IPS-NIHi7 (cell line): ENCODE measurements around the gene OR51B2.
A peak's percentile ranks its signal among the peaks of the same experiment; 100 is the strongest.

Source experiments
- DNase-seq: peaks from one replicate; pipeline ENCODE4 v3.0.0; 2012; ENCODE audit warnings: mixed read lengths; ENCODE audit errors: extremely low spot score

The OR51B2 gene

DNA sequence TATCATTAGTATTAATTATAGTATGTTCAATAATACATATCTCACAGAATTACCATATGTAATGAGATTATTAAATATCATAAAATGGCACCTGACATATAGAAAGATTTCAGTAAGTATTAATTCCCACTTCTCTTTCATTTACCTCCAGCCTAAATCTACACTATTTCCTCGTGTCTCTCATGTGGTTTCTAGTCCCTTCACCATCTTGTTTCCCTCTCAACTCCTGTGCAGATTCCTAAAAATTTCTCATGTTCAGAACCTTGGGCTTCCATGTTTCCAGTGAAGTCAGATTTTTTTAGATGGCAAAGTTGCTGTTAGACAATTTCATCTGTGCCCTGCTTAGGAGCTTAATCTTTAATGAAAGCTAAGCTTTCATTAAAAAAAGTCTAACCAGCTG, 40.2 kb downstream of the OR51B2 start:
- DNase-seq, result no peak

DNA sequence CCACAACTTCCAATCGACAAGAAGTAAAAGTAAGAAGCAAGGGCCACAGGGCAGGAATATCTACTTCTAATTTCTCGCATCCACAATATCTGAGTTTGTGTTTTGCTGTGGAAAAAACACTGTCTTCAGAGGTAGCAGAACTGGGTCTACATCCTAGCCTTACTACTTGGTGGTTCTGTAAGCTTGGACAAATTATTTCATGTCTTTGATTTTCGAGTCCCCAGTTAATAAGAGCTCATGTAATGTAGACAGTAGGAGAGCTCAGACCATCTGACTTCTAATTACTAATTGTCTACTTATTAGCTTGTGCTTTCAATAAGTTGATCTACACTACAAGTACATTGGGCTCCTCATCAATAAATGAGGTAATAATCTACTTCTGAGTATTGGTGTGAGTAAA, 41.0 kb downstream of the OR51B2 start:
- DNase-seq, result no peak

DNA sequence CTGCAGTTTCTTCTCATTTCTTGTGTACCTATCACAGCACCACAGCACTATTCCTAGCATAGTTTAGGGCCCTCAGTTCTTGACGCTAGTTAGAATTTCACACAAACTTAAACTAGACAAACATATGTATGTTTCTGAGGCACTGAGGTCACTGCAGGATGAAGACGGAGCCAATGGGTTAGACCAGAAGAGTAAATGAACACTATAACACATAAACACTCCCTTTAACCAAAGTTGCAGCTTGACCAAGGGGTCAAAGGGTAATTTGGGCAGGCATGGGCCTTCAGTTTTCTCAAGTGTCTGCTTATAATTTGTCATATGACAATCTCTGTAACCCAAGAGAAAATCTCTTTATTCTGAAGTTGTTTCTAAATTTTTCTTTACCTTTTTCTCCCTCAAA, 41.5 kb downstream of the OR51B2 start:
- DNase-seq, result no peak

DNA sequence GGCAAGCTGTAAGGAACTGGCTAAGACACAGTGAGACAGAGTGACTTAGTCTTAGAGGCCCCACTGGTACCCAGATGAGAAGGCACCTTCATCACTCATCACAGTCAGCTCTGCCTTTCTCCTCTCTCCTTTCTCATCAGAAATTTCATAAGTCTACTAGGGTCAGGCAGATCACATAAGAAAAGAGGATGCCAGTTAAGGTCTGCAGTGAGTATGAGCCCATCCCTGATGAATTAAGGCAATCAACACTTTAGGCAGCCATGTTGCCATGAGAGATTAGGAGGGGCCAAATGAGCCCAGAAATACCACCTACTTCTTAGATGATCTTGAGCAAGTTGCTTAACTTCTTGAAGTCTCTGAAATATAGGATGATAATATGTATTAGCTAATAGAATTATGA, 42.5 kb downstream of the OR51B2 start:
- DNase-seq, result no peak

DNA sequence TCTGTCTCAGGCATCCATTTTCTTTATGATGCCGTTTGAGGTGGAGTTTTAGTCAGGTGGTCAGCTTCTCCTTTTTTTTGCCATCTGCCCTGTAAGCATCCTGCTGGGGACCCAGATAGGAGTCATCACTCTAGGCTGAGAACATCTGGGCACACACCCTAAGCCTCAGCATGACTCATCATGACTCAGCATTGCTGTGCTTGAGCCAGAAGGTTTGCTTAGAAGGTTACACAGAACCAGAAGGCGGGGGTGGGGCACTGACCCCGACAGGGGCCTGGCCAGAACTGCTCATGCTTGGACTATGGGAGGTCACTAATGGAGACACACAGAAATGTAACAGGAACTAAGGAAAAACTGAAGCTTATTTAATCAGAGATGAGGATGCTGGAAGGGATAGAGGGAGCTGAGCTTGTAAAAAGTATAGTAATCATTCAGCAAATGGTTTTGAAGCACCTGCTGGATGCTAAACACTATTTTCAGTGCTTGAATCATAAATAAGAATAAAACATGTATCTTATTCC, 43.5 kb downstream of the OR51B2 start:
- DNase-seq, result peak; percentile 70

DNA sequence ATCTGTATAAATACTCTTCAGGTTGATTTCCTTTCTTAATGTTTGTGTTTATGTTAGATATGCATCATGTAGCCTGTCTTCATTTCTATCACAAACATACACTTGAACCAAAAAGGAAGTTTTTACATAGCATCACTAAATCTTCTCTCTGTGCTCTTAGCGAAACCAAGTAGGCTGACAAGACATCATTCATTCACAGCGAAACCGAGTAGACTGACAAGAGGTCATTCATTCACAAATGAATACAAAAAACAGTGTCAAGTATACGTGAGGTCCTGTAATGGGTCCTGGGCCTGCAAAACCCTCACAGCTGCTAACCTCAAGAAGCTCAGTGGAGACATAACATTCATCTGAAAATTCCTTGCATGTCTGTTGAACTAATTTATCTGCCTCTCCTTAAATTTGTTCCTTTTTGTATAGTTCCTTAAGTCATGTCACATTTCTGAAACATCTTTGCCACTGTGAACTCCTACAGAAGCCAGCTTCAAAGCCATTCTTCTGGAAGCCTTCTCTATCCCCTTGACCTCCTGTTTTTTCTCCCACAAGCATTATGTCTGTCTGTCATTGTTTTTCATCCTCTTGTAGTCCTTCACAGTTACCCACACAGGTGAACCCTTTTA, 44.5 kb downstream of the OR51B2 start:
- no peak for DNase-seq

DNA sequence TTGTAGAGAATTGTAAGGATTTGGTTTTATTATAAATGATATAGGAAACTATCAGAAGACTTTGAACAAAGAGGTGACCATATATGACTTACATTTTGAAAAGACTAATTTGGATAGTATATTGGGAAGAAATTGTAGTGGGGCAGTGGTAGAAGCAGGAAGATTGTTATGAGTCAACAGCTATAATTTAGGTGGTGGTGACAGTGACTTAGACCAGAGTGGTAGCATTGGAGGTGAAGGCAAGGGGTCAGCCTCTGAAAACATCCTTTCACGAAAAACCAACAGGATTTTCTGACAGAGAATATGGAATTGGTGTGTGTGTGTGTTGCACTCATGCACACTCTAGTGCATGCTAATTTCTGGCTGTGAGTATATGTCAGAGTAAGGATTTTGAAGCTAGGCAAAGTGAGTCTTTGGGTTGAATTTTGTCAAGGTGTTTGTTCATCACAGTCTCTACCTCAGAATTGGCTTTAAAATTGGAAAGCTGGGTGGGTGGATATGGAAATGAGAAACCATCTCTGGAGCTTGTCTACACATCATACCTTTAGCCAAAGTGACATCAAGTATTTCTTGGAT, 46.2 kb downstream of the OR51B2 start:
- DNase-seq, result no peak

DNA sequence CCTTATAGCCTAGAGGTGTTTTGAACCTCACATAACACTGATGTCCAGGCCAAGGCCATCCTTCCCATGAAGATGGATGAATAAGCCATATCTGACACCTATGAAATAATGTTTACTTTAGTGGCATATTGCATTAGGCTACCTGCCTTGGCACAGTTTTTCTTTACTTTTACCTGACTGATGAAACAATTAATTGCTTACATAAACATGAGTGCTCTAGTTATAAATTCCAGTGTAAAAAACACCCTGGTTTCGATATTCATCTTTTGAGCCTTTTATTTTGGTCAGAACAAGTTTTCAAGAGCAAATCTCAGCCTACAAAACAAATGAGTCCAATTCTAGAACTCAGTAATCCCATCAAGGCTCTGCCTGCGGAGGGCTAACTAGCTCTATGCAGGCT, 47.4 kb downstream of the OR51B2 start:
- no peak for DNase-seq

DNA sequence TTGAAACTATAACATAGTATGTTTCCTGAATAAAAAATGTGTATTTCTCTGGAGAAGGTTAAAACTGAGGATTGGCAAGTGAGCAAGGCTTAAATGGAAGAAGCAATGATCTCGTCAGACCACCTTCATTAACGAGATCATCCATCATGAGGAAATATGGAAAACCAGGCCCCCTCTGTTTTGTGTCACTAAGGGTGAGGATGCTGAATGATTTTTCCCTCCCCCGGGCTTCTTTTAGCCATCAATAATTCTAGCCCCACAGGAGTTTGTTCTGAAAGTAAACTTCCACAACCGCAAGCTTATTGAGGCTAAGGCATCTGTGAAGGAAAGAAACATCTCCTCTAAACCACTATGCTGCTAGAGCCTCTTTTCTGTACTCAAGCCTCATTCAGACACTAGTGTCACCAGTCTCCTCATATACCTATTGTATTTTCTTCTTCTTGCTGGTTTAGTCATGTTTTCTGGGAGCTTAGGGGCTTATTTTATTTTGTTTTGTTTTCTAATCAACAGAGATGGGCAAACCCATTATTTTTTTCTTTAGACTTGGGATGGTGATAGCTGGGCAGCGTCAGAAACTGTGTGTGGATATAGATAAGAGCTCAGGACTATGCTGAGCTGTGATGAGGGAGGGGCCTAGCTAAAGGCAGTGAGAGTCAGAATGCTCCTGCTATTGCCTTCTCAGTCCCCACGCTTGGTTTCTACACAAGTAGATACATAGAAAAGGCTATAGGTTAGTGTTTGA, 48.6 kb downstream of the OR51B2 start:
- no peak for DNase-seq

DNA sequence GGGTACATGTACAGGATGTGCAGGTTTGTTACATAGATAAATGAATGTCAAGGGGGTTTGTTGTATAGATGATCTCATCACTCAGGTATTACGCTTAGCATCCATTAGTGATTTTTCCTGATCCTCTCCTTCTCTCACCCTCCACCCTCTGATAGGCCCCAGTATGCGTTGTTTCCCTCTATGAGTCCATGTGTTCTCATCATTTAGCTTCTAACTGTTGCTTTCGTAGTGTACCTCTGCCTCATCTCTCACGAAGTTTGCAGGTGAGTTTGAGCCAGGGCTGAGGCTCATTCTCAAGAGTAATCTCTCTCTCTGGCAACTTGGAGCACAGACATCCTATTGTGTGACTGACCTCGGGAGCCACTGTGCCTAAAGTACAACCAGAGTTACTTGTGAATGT, 49.7 kb downstream of the OR51B2 start:
- no peak for DNase-seq
